Activated CD8-positive, alpha-beta memory T cell treated with anti-CD3 and anti-CD28 coated beads for 4 hours (primary cell): ENCODE results near the gene PRKG1.

ENCODE experiments used
- DNase-seq, 2 donors: peaks; one replicate each; pipeline ENCODE4 v3.0.0-alpha.2; 2020; ENCODE audit warnings: low read depth in 2 of 2

Gene PRKG1

DNA sequence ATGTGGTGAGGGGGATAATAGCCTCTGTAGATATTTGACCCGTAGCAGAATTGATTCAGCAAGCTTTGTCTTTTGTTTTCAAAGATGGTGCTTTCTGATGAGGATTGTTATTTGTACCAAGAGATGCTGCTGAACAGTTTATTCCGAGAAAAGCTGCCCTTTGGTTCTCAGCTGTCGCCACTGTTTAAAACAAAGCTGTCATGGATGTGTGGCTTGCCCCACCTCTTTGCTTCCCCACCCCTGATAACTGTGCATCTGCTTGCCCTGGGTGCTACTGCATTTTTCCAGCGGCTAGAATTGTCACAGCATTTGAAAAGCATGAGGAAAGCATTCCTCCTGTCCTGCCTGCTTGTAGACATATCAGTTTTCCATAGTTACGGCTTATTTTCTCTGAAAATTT lies 852.0 kb downstream of the PRKG1 start:
- no peak for DNase-seq

DNA sequence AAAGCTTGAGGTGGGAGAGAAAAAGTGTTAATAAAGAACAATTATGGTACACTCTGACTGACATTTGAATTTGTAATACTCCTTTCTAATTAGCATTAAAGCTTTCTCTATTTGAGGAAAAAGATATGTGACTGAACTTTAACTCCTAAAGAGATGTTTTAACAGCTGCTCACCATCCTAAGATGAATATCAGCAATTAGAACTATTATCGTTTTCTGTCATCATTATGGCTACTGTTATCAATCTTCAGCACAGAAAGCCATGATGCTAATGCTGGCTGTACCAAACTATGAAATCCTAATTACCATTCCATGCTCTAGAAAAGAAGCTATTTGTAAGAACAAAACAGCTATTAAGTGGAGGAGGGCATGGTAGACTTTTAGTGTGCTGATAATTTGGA lies 853.9 kb downstream of the PRKG1 start:
- DNase-seq = no peak

DNA sequence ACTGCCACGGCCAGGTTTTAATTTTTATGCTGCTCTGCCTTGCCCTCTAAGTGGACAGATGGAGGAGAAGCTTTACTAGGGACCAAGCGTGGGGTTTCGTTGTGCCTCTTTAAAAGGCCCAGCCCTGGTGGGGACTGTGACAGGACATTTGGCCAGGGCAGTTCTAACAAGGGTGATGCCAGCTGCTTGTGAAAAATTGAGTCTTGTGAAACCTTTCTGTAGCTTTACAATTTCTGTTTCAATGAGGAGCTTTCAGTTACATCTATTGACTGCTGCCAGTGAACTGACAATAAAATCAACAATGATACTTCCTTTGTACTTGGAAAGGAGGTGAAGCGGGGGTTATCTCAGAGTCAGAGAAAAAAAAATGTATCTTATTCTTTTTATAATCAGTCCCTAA lies 858.2 kb downstream of the PRKG1 start:
- no peak for DNase-seq

- DNase-seq = no peak
These were observed 860.1 kb downstream of the PRKG1 start for GRCh38 chr10:51934373-51934772.

DNA sequence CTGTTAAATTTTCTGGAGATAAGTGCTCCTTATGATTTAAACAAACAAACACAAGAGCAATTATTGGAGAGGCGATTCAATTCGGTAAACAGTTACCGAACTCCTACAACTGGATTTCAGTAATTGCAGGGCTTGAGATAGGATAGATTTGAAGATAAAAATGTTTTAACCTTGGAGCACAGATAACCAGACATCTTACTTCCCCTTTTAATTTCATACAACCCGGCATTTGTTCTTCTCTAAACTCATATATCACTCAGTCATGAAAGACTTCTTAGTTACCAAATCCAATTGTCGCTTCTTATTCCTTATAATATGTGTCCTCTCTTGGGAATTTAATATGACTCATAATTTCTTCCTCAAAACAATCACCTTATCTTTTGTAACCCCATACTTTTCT lies 861.1 kb downstream of the PRKG1 start:
- no peak for DNase-seq

- DNase-seq = no peak
These were observed 863.2 kb downstream of the PRKG1 start for GRCh38 chr10:51937308-51938140.

DNA sequence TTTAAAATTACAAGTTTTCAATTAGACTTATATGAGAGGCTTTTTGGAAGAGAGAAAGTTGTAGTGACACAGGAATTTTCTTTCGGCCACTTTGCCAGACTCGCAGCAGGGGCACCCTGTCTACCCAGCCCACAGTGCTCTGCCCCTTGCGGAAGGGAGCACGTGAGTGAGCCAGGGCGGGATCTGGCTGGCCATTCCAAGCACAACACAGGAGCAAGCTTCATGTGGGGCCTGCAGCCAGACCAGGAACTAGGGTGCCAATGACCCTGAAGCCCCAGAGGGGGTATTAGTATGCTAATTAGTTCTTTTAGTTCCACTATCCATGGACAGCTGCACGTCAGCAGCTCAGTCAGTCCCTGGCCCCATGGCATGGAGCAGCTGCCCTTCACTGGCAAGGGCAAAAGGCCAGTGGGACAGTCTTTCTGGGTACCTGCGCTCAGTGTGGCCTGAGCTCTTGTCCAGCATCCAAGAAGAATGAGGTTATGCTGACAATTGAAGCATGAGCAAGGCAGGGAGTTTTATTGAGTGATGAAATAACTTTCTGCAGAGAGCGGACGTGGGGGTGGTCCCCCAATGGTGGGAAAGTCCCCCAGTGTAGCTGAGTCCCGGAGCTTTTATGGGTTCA lies 876.2 kb downstream of the PRKG1 start:
- DNase-seq = no peak

DNA sequence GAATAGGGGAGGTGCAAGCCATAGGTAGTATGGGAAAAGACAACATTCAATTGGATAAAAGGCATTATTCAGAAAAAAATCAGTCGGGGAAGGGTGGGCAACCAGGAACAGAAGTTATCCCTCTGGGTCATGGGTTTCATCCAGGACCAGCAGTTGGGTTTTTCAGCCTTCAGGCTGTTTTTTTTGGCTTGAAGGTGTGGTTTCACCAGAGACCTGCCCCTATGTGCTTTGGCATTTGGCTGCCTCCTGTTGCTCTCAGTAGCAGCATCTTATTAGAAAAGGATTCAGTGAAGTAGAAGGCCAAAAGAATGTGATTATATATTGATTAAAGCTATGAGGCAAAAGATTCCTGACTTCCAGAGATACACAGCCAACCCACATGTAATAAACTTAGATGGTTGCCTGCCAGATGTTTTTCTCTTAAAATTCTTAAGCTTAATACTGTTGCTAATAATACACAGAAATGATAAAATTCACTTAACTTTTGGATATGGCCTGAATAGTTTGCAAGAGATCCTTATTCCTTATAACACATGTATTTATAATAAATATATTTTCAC lies 876.8 kb downstream of the PRKG1 start:
- no peak for DNase-seq

DNA sequence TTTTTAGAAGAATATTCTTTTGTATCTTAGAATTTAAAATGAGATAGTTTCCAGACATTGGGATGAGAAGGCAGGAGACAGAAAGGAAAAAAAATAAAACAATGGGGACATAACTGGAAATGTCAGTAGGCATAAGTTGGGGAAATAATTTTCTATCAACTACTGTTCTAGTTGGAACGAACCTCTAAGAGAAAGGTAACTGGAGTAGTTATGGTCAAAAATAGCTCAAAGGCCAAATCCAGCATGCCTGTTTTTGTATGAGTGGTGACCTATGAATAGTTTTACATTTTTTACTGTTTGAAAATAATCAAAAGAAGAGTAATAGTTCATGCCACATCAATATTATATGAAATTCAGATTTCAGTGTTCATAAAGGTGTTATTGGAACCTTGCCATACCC lies 877.3 kb downstream of the PRKG1 start:
- no peak for DNase-seq

DNA sequence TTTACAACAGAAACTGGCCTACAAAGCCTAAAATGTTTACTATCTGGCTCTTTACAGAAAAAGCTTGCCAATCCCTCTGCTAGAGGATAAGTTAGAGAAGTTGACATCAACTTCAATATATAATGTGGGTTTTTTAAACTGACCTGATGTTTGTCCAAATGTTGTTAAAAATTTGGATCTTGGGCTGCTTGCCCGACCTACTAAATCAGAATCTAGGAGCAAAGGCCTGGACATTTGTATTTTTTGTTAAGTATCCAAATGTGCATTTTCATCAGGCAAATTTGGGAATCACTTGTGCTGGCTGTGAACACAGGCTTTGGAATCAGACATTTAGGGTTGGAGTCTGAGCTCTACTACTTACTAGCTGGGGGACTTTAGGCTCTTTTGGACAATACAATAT lies 877.8 kb downstream of the PRKG1 start:
- DNase-seq = no peak

GRCh38 chr10:51955696-51956095 lies 881.4 kb downstream of the PRKG1 start:
- DNase-seq = no peak

DNA sequence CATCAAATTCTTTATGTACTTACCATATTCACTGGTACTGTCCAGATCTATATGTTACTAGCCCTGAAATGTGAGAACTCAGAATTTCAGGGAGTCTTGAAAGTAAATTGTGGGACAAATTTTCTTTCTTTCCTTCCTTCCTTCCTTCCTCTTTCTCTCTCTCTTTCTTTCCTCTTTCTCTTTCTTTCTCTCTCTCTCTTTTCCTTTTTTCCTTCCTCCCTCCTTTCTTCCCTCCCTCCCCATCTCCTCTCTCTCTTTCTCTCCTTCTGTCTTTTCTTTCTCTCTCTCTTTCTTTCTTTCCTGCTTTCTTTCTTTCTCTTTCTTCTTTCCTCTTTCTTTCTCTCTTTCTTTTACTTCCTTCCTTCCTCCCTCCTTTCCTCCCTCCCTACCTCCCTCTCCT lies 882.5 kb downstream of the PRKG1 start:
- DNase-seq = no peak

GRCh38 chr10:51960494-51960895 lies 886.2 kb downstream of the PRKG1 start:
- no peak for DNase-seq

DNA sequence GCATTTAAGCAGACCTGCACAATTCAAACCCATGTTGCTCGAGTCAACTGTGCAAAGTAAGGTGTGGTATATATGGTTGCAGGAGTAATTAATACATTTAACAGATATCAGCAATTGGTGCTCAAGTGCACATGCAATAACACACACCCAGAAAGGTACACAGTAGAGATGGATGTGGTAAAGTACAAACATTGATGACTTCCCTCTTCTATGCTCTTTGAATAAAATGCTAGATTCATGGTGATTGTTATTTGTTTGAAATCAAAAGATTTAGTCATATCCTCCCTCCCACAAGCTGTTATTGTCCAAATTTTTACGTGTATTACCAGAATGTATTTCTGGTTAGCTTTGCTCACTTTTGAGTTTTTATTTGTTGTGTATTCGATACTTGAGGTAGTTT lies 887.1 kb downstream of the PRKG1 start:
- no peak for DNase-seq

- DNase-seq = no peak
These were observed 890.3 kb downstream of the PRKG1 start for GRCh38 chr10:51964630-51965029.

GRCh38 chr10:51965451-51965850 lies 891.2 kb downstream of the PRKG1 start:
- DNase-seq = no peak

- DNase-seq = no peak
These were observed 898.6 kb downstream of the PRKG1 start for GRCh38 chr10:51972733-51973346.

DNA sequence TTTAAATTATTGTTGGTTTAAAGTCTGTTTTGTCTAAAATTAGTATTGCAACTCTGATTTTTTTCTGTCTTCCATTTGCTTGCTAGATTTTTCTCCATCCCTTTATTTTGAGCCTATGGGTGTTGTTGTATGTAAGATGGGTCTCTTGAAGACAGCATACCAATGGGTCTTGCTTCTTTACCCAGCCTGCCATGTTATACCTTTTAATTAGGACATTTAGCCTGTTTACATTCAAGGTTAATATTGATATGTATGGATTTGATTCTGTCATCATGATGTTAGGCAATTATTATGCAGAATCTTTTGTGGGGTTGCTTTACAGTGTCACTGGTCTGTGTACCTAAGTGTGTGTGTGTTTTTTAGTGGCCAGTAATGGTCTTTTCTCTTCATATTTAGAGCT lies 906.5 kb downstream of the PRKG1 start:
- no peak for DNase-seq

DNA sequence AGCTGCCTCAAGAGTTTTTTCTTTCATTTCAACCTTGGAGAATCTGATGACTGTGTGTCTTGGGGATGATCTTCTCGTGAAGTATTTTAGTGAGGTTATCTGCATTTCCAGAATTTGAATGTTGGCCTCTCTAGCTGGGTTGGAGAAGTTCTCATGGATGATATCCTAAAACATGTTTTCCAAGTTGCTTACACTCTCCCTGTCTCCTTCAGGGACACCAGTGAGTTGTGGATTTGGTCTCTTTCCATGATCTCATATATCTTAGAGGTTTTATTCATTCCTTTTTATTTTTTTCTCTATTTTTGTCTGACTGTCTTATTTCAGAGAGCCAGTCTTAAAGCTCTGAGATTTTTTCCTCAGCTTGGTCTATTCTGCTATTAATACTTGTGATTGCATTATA lies 907.4 kb downstream of the PRKG1 start:
- DNase-seq = no peak

DNA sequence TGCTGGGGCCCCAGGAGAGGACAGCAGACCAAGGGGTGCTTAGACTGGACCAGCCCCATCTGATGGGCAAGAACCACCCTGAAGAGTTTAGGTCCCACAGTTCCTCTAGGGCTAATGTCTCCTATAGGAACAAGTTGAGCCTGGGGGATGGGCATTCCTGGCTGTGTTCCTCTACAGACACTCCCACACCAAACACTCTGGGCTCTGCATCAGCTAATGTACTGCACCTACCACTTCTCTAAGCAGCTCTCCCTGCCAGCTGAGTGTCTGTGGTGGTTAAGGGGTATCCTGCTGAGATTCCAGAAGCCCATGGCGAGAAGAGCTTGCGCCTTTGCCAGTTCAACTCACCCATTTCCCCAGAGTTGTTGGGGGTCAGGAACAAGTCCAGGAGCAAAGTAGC lies 909.2 kb downstream of the PRKG1 start:
- DNase-seq = no peak

- no peak for DNase-seq
These were observed 911.0 kb downstream of the PRKG1 start for GRCh38 chr10:51985336-51985735.

GRCh38 chr10:51986516-51986915 lies 912.2 kb downstream of the PRKG1 start:
- DNase-seq = no peak

GRCh38 chr10:51993475-51993874 lies 919.2 kb downstream of the PRKG1 start:
- no peak for DNase-seq
